ENCODE data around the gene MRPS7.
"Not testable (repeated sequence)": the region's sequence is repeated elsewhere in the genome, so short reads cannot be mapped to it uniquely, and the experiment has no call there.

- TF ChIP-seq ARNTL (CRISPR knock-in tag; IDR thresholded peaks at IDR 0.05; ENCODE audit: borderline replicate concordance, low read depth); ZFP30 (CRISPR knock-in tag; IDR thresholded peaks at IDR 0.05); ZFP3 (CRISPR knock-in tag; IDR thresholded peaks at IDR 0.05); PATZ1 (CRISPR knock-in tag; IDR thresholded peaks at IDR 0.05; ENCODE audit: borderline replicate concordance); TCF4 (CRISPR knock-in tag; IDR thresholded peaks at IDR 0.05; ENCODE audit: borderline replicate concordance); ZNF70 (CRISPR knock-in tag; IDR thresholded peaks at IDR 0.05): not testable (repeated sequence)
Observed at GRCh38 chr17:75280189-75280588, 18.5 kb downstream of the MRPS7 start.

All from SK-N-SH treated with all-trans-retinoic acid at 6 μM for 48 hours (cell line).